ENCODE measurements around the gene CPED1. TPM values are rescaled to one million over a fixed set of nuclear protein-coding genes. Genes with fewer than 3 reads are reported as not detected.
"Not testable (repeated sequence)": the region's sequence is repeated elsewhere in the genome, so short reads cannot be mapped to it uniquely, and the experiment has no call there.

CPED1 gene
- total RNA-seq, 2 donors from 2014 or later, result 5.3 to 7.3 TPM

DNA sequence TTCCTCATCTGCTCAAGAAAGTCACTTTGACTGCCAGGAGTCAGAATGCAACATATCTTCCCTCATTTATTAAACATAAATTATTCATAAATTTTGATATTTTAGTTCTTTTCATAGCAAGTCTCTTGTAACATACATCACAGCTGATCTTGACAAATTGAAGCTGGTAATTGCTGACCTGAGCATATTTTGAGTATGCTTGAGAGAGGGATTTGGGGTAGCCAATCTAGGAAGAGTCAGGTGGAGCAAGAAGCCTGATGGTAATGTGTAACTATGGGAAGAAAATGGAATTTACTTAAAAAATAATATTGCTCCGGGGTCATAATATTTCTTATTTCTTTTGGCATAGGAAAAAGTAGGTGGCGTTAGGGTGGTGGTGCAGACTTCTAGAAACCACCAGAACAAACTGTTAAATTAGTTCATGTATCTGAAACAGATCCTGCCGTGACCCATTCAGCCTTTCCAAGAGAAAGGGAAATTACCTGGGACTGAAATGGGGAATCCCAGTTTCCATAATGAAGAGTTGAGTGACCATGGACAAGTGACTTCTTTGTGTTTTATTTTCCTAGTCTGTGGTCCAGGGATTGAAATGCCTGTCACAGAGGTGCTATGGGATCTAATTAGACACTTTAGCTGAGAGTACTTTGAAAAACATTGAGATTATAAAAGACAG lies 12.9 kb downstream of the CPED1 start:
- 58 to 68% methylated on average over 3 of the region's 3 CpGs for WGBS, 2 donors
- intact Hi-C loops (cut with DNase I), result no loop called here
- H3K27ac ChIP-seq, result no peak overlapping the region
- ATAC-seq (no peak), DNase-seq (no peak)
- peaks cover 0 to 7% of the 10 kb centered on the region in 2 donors for H3K27me3 ChIP-seq
- H3K4me1 ChIP-seq, result no peaks in the 10 kb centered on the region
- H3K4me3 ChIP-seq, result no peak overlapping the region
- H3K9me3 ChIP-seq, result no peaks in the 10 kb centered on the region
- no peak for TF ChIP-seq POLR2A (IDR thresholded peaks at IDR 0.05)
- TF ChIP-seq, protein P1, sequence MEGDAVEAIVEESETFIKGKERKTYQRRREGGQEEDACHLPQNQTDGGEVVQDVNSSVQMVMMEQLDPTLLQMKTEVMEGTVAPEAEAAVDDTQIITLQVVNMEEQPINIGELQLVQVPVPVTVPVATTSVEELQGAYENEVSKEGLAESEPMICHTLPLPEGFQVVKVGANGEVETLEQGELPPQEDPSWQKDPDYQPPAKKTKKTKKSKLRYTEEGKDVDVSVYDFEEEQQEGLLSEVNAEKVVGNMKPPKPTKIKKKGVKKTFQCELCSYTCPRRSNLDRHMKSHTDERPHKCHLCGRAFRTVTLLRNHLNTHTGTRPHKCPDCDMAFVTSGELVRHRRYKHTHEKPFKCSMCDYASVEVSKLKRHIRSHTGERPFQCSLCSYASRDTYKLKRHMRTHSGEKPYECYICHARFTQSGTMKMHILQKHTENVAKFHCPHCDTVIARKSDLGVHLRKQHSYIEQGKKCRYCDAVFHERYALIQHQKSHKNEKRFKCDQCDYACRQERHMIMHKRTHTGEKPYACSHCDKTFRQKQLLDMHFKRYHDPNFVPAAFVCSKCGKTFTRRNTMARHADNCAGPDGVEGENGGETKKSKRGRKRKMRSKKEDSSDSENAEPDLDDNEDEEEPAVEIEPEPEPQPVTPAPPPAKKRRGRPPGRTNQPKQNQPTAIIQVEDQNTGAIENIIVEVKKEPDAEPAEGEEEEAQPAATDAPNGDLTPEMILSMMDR (IDR thresholded peaks at IDR 0.05), result no peak
- H3K36me3 ChIP-seq (replicated peaks in 1 of 2; ENCODE audit: insufficient read depth in 1 of 2, low read depth in 2 of 2), result no peaks in the 10 kb centered on the region

DNA sequence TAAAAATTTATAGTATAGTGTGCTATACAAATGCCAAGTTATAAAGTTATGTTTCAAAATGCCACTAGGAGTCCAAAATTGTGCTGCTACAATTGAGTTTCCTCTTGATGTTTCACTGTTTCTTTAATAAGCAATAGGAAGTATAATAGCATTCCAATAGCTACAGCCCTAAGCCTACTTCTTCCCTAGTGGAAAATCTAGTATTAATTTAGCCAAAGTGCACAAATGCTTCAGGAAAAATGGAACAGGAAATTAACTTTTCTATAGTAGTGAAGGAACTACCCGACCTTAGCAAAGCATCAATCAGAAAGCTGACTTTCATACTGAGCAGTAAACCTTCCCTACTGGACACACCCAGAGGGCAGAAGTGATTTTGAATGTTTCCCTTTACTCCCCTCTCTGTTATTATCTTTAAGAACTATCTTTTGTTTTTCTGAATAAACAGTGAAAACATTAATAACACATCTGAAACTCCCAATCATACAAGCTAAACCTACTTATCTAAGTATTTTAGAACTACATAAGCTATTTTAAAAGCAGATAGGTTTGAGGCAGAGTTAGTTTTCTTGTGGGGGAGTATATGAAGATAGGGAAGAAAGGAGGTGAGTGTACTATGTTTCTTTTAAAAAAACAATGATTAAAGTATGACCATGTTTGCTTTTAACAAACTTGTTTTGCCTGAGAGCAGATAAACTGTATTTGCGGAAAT lies 13.7 kb downstream of the CPED1 start:
- WGBS, 2 donors, result 35 to 41% methylated on average over 2 of the region's 2 CpGs
- intact Hi-C loops (cut with DNase I), result no loop called here
- Histone ChIP-seq H3K36me3 (replicated peaks in 1 of 2; ENCODE audit: insufficient read depth in 1 of 2, low read depth in 2 of 2) (no peaks in the 10 kb centered on the region), H3K27me3 (peaks cover 0 to 3% of the 10 kb centered on the region in 2 donors), H3K4me3 (no peak overlapping the region), H3K27ac (no peak overlapping the region), H3K9me3 (no peaks in the 10 kb centered on the region), H3K4me1 (no peaks in the 10 kb centered on the region)
- no peak for DNase-seq
- no peak for ATAC-seq
- TF ChIP-seq, protein P1 (IDR thresholded peaks at IDR 0.05), result no peak
- TF ChIP-seq POLR2A (IDR thresholded peaks at IDR 0.05), result no peak

GRCh38 chr7:121002757-121003200 lies 14.3 kb downstream of the CPED1 start:
- 61 to 71% methylated on average over 5 of the region's 5 CpGs for WGBS, 2 donors
- DNase-seq, result no peak
- intact Hi-C loops (cut with DNase I), result no loop called here
- no peak overlapping the region for H3K27ac ChIP-seq
- no peaks in the 10 kb centered on the region for H3K9me3 ChIP-seq
- ATAC-seq, result no peak
- no peaks in the 10 kb centered on the region for H3K4me1 ChIP-seq
- H3K36me3 ChIP-seq (replicated peaks in 1 of 2; ENCODE audit: insufficient read depth in 1 of 2, low read depth in 2 of 2), result no peaks in the 10 kb centered on the region
- no peaks in the 10 kb centered on the region for H3K27me3 ChIP-seq
- no peak overlapping the region for H3K4me3 ChIP-seq
- no peak for TF ChIP-seq POLR2A (IDR thresholded peaks at IDR 0.05)
- TF ChIP-seq, protein P1 (IDR thresholded peaks at IDR 0.05), result no peak

- H3K36me3 ChIP-seq (replicated peaks in 1 of 2; ENCODE audit: insufficient read depth in 1 of 2, low read depth in 2 of 2), result no peaks in the 10 kb centered on the region
- intact Hi-C loops (cut with DNase I), result no loop called here
- no peaks in the 10 kb centered on the region for H3K4me1 ChIP-seq
- TF ChIP-seq, protein P1 (IDR thresholded peaks at IDR 0.05), result no peak
- TF ChIP-seq POLR2A (IDR thresholded peaks at IDR 0.05), result no peak
- DNase-seq, result peak in 1 of 4 donors; percentile 28
- 43 to 53% methylated on average over 5 of the region's 5 CpGs for WGBS, 2 donors
- H3K27ac ChIP-seq, result no peak overlapping the region
- no peaks in the 10 kb centered on the region for H3K9me3 ChIP-seq
- no peaks in the 10 kb centered on the region for H3K27me3 ChIP-seq
- ATAC-seq, result peak; percentile 33
- no peak overlapping the region for H3K4me3 ChIP-seq
Measured at GRCh38 chr7:121003986-121004685, 15.6 kb downstream of the CPED1 start.

GRCh38 chr7:121005058-121005457 lies 16.5 kb downstream of the CPED1 start:
- H3K36me3 ChIP-seq (replicated peaks in 1 of 2; ENCODE audit: insufficient read depth in 1 of 2, low read depth in 2 of 2); H3K27ac ChIP-seq; H3K9me3 ChIP-seq; ATAC-seq; H3K4me1 ChIP-seq; intact Hi-C loops (cut with DNase I); H3K27me3 ChIP-seq; DNase-seq; H3K4me3 ChIP-seq: not testable (repeated sequence)
- WGBS, 2 donors, result 86 to 89% methylated on average over 4 of the region's 4 CpGs

All from body of pancreas (tissue), 4 donors.